Cardiac muscle cell (in vitro differentiated cells and primary cell): Measurements from ENCODE around the gene FAM24B. TPM values are rescaled to one million over a fixed set of nuclear protein-coding genes. Genes with fewer than 3 reads are reported as not detected.
A peak's percentile ranks its signal among the peaks of the same experiment; 100 is the strongest.

ENCODE experiments used
- DNase-seq, 2 donors: peaks; one replicate each; pipeline versions ENCODE4 v3.0.0 to v3.0.0-alpha.2; 2010 to 2017; ENCODE audit warnings: low read depth in 1 of 2, low spot score in 1 of 2
- H3K27ac ChIP-seq: fragments of 200-600 bp; sonication (generic); 2 replicates; pipeline ENCODE4 v1.5.1; 2016
- H3K27me3 ChIP-seq: fragments of 200-600 bp; sonication (generic); 2 replicates; pipeline ENCODE4 v1.6.0; 2016; ENCODE audit warnings: control low read depth
- H3K36me3 ChIP-seq: fragments of 200-600 bp; sonication (generic); 2 replicates; pipeline ENCODE4 v1.5.1; 2016; ENCODE audit warnings: control low read depth
- H3K4me1 ChIP-seq: fragments of 200-600 bp; sonication (generic); 2 replicates; pipeline ENCODE4 v1.8.1; 2017; ENCODE audit warnings: low read depth, mild to moderate bottlenecking, mixed run types
- H3K4me3 ChIP-seq: fragments of 200-600 bp; sonication (generic); 2 replicates; pipeline ENCODE4 v1.5.1; 2016; ENCODE audit warnings: mild to moderate bottlenecking
- H3K9me3 ChIP-seq: fragments of 200-600 bp; sonication (generic); 2 replicates; pipeline ENCODE4 v1.5.1; 2017; ENCODE audit warnings: low read depth, mild to moderate bottlenecking, control low read depth
- polyA plus RNA-seq: library from polyadenylated mRNA; unstranded; fragments of >200 nt; fragmentation: Nextera tagmentation; extraction: Ambion mirVana; gene quantifications from 2 replicates; pipeline ENCODE4 v1.2.1, GENCODE V29; 2016
- total RNA-seq: library from RNA; depleted of rRNA; stranded (reverse); fragments of >200 nt; gene quantifications from 2 replicates; pipeline ENCODE4 v1.2.3, GENCODE V29; 2016
- TF ChIP-seq, protein P1 (sequence below): IDR thresholded peaks from 2 replicates; pipeline ENCODE4 v1.5.1; 2012; ENCODE audit warnings: low read depth, mild to moderate bottlenecking, low read length

FAM24B gene
- total and polyA plus RNA-seq, 2 experiments from 2014 or later = 1.8 TPM; not detected in 1

DNA sequence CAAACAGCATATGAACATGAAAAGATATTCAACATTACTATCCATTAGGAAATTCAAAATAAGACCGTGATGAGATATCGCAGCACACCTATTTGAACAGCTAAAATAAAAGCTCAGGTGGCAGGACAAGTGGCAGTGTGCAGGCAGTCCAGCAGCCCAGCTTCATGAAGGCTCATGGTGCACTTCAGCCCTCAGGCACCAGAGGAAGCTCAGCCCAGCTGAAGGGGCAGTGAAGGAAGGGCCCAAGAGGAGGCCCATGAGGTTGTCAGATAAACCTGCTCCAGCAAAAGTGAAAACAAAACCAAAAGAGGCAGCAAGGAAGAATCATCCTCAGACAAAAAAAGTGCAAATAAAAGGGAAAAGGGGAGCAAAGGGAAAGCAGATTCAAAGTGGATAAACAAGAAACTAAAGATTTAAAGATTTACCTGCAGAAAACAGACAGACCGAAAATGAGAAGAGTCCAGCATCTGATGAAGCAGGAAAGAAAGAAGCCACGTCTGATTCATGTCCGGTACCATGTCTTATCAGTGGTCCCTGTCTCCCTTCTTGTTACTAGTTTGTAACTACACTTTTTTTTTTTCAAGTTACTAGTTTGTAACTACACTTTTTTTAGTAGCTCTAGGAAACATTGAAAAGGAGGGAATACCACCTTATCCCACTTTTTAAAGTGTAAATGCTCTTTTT, 15.0 kb upstream of the FAM24B start:
- Histone ChIP-seq H3K36me3 (no peaks in the 10 kb centered on the region), H3K27me3 (no peaks in the 10 kb centered on the region), H3K9me3 (no peaks in the 10 kb centered on the region), H3K4me1 (no peaks in the 10 kb centered on the region), H3K27ac (no peak overlapping the region), H3K4me3 (no peak overlapping the region)
- DNase-seq = no peak
- TF ChIP-seq, protein P1, sequence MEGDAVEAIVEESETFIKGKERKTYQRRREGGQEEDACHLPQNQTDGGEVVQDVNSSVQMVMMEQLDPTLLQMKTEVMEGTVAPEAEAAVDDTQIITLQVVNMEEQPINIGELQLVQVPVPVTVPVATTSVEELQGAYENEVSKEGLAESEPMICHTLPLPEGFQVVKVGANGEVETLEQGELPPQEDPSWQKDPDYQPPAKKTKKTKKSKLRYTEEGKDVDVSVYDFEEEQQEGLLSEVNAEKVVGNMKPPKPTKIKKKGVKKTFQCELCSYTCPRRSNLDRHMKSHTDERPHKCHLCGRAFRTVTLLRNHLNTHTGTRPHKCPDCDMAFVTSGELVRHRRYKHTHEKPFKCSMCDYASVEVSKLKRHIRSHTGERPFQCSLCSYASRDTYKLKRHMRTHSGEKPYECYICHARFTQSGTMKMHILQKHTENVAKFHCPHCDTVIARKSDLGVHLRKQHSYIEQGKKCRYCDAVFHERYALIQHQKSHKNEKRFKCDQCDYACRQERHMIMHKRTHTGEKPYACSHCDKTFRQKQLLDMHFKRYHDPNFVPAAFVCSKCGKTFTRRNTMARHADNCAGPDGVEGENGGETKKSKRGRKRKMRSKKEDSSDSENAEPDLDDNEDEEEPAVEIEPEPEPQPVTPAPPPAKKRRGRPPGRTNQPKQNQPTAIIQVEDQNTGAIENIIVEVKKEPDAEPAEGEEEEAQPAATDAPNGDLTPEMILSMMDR = no peak

DNA sequence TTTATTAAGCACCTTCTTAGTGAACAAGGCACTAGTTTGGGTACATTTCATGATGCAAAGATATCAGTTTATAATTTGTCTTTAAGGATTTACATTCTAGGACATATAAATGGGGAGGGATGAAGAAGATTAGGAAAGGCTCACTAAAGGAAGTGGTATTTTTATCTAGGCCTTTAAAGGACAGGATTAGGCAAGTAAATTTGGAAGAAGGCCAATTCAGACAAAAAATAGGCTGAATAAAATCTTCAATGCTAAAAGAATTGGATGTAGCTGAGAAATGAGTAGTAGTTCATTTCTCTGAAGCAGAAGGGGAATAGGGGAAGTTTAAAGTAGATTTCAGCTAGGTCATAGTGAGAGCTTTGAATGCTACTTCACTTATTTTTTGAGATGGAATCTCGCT, 4.8 kb upstream of the FAM24B start:
- no peaks in the 10 kb centered on the region for H3K36me3 ChIP-seq
- TF ChIP-seq, protein P1 = no peak
- H3K4me3 ChIP-seq = no peak overlapping the region
- H3K27ac ChIP-seq = no peak overlapping the region
- H3K27me3 ChIP-seq = peaks cover 9% of the 10 kb centered on the region
- no peaks in the 10 kb centered on the region for H3K4me1 ChIP-seq
- DNase-seq = peak in 1 of 2 donors; percentile 60
- no peaks in the 10 kb centered on the region for H3K9me3 ChIP-seq

DNA sequence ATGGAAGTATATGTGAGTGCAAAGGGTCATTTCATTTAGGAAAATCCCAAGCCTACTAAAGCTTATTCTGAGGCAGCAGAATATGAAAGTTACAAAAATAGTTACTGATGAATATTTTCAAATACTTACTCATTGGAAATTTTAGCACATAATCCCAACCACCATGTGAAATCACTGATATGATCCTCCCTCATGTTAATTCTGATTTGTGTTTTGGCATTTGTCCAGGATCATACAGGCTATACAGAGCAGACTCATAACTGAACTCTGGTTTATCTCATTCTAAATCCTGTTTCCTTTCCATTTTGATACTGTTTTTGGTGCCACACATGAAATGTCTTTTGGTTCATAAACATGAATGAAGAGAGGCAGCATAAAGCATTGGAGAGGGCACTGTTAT, 3.4 kb upstream of the FAM24B start:
- Histone ChIP-seq H3K4me3 (no peak overlapping the region), H3K4me1 (no peaks in the 10 kb centered on the region), H3K36me3 (no peaks in the 10 kb centered on the region), H3K27me3 (peaks cover 9% of the 10 kb centered on the region), H3K27ac (no peak overlapping the region), H3K9me3 (no peaks in the 10 kb centered on the region)
- DNase-seq = no peak
- TF ChIP-seq, protein P1 = no peak

DNA sequence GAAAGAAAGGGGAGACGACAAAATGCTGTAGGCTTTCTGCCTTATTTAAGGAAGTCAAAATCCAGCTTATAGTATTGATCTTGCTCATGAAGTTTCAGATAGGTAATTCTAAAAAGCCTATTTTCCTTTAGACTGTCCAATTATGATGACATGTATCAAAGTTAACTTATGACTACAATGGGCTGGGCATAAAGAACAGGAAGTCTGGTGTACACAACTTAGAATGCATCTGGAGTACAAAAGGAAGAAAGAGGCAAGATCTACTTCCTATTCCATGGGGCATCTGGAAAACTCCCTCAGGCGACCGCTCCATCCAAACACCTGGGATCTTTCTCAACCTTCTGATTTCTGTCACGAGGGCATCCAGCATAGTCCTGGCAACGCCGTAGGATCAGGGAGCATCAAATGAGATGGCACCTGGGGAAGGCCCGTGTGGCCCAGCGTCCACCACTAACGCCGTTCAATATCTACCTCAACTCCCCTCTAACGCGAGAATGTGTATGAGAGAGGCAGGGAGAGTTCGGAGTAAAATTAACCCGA, 512 bp downstream of the FAM24B start:
- no peak overlapping the region for H3K27ac ChIP-seq
- H3K27me3 ChIP-seq = peaks cover 9% of the 10 kb centered on the region
- TF ChIP-seq, protein P1 = no peak
- peak overlapping the region; percentile 29 for H3K4me3 ChIP-seq
- H3K36me3 ChIP-seq = no peaks in the 10 kb centered on the region
- no peaks in the 10 kb centered on the region for H3K4me1 ChIP-seq
- H3K9me3 ChIP-seq = no peaks in the 10 kb centered on the region
- DNase-seq = no peak

DNA sequence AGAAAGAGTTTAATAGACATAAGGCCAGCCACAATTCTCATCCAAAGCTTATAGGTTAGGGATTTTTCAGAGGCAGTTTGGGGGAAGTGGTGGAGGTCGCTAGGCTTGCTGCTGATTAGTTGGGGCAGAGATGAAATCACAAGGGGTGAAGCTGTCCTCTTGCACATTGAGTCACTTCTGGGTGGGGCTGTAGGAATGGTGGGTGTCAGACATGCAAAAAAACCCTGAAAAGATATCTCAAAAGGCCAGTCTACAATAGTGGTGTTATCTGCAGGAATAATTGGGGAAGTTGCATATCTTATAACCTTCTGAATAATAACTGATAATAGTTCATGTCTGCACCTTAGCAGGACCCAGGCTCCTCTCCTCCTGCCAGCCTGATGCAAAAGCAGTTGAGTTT, 2.1 kb downstream of the FAM24B start:
- DNase-seq = no peak
- Histone ChIP-seq H3K4me3 (no peak overlapping the region), H3K4me1 (no peaks in the 10 kb centered on the region), H3K27me3 (peaks cover 9% of the 10 kb centered on the region), H3K9me3 (no peaks in the 10 kb centered on the region), H3K36me3 (no peaks in the 10 kb centered on the region), H3K27ac (no peak overlapping the region)
- TF ChIP-seq, protein P1 = no peak
